WERI-Rb-1 (cell line): ENCODE measurements around the gene ITSN1.

Source experiments
- DNase-seq: peaks from one replicate; pipeline ENCODE4 v3.0.0-alpha.2; 2020
- H3K27ac ChIP-seq: fragments of 250-450 bp; sonication (Bioruptor Pico); 2 replicates; pipeline ENCODE4 v1.5.1; 2020; ENCODE audit warnings: mild to moderate bottlenecking, moderate library complexity
- H3K27me3 ChIP-seq: fragments of 250-450 bp; sonication (Bioruptor Pico); 2 replicates; pipeline ENCODE4 v1.5.1; 2021; ENCODE audit warnings: mild to moderate bottlenecking, low read depth, moderate library complexity; ENCODE audit not compliant: insufficient read depth, severe bottlenecking
- H3K36me3 ChIP-seq: fragments of 250-450 bp; sonication (Bioruptor Pico); 2 replicates; pipeline ENCODE4 v1.5.1; 2020; ENCODE audit warnings: mild to moderate bottlenecking, moderate library complexity
- H3K4me3 ChIP-seq: 2 replicates; pipeline ENCODE4 v1.5.1; 2011; ENCODE audit warnings: low read depth, mild to moderate bottlenecking, control low read depth, low read length
- H3K9me3 ChIP-seq: fragments of 250-450 bp; sonication (Bioruptor Pico); 2 replicates; pipeline ENCODE4 v1.5.1; 2021; ENCODE audit warnings: mild to moderate bottlenecking, moderate library complexity; ENCODE audit not compliant: severe bottlenecking
- TF ChIP-seq, protein P1 (sequence below): IDR thresholded peaks from 2 replicates; pipeline ENCODE4 v1.5.1; 2011; ENCODE audit warnings: low read depth, mild to moderate bottlenecking, control low read depth, inconsistent platforms, low read length

The ITSN1 gene

GRCh38 chr21:33841561-33841960 lies 199.3 kb downstream of the ITSN1 start:
- Histone ChIP-seq H3K36me3 (peaks cover 16% of the 10 kb centered on the region), H3K27me3 (no peaks in the 10 kb centered on the region), H3K9me3 (peaks cover 3% of the 10 kb centered on the region), H3K27ac (no peak overlapping the region), H3K4me3 (no peak overlapping the region)
- TF ChIP-seq, protein P1, sequence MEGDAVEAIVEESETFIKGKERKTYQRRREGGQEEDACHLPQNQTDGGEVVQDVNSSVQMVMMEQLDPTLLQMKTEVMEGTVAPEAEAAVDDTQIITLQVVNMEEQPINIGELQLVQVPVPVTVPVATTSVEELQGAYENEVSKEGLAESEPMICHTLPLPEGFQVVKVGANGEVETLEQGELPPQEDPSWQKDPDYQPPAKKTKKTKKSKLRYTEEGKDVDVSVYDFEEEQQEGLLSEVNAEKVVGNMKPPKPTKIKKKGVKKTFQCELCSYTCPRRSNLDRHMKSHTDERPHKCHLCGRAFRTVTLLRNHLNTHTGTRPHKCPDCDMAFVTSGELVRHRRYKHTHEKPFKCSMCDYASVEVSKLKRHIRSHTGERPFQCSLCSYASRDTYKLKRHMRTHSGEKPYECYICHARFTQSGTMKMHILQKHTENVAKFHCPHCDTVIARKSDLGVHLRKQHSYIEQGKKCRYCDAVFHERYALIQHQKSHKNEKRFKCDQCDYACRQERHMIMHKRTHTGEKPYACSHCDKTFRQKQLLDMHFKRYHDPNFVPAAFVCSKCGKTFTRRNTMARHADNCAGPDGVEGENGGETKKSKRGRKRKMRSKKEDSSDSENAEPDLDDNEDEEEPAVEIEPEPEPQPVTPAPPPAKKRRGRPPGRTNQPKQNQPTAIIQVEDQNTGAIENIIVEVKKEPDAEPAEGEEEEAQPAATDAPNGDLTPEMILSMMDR, result no peak
- no peak for DNase-seq

DNA sequence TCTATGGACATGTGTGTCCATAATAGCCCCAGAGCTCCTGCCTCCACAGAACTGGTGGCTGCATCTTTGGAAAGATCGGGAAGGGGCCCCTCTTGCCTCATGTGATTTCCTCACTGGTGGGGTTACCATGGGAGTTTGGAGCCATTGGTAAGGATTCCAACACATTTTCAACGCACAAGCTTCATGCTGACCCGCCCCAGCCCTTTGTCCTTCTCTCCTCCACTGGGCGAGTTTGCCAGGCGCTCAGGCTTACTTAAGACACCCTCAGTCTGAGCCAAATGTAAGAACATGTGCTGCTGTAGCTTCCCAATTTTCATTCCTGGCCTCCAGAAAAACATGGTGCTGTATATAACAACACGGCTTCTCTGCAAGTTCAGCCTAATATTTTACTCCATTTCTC lies 200.9 kb downstream of the ITSN1 start:
- Histone ChIP-seq H3K9me3 (peaks cover 6% of the 10 kb centered on the region), H3K4me3 (no peak overlapping the region), H3K27ac (no peak overlapping the region), H3K27me3 (no peaks in the 10 kb centered on the region), H3K36me3 (peaks cover 10% of the 10 kb centered on the region)
- TF ChIP-seq, protein P1, result no peak
- DNase-seq, result no peak

- H3K36me3 ChIP-seq, result peaks cover 3% of the 10 kb centered on the region
- peaks cover 6% of the 10 kb centered on the region for H3K9me3 ChIP-seq
- TF ChIP-seq, protein P1, result no peak
- no peak overlapping the region for H3K27ac ChIP-seq
- DNase-seq, result no peak
- H3K27me3 ChIP-seq, result no peaks in the 10 kb centered on the region
- H3K4me3 ChIP-seq, result no peak overlapping the region
These were observed 202.0 kb downstream of the ITSN1 start for GRCh38 chr21:33844104-33844889.

DNA sequence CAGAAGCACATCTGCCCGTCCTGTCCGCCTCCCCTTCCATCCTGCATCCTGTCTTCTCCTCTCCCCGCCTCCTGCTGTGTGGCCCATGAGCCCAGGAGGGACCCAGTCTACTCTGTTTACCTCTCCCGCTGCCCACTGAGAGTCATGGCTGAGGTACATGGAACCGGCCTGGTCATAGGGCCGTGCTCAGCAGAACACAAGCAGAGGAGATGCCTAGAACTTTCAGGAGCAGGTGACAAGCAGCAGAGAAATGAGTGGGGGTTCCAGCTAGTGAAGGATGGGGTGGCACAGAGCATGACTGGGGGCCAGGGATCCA lies 202.5 kb downstream of the ITSN1 start:
- H3K27ac ChIP-seq, result no peak overlapping the region
- DNase-seq, result no peak
- peaks cover 6% of the 10 kb centered on the region for H3K9me3 ChIP-seq
- H3K4me3 ChIP-seq, result no peak overlapping the region
- H3K27me3 ChIP-seq, result no peaks in the 10 kb centered on the region
- TF ChIP-seq, protein P1, result no peak
- H3K36me3 ChIP-seq, result peaks cover 3% of the 10 kb centered on the region; the same call in 1 of the 2 replicates

DNA sequence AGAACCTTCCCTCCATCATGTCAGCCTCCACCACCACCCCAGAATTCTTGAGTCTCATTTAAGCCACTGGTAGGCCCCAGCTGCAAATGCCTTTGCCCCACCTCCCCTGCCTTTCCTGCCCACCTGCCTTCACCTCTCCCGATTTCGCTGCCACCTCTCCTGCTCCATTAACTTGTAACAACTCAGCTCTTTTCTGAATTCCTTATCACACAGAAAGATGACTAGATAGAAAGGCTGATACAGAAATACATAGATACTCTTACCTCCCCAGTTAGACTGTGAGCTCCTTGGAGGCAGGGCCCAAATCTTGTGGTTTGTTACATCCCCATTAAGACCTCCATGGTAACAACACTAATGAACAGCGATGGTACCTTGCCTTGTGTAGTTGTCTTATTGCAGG lies 203.8 kb downstream of the ITSN1 start:
- H3K27me3 ChIP-seq, result no peaks in the 10 kb centered on the region
- TF ChIP-seq, protein P1, result no peak

More for the DNA sequence above, 203.8 kb downstream of the ITSN1 start:
- no peak overlapping the region for H3K4me3 ChIP-seq
- DNase-seq, result no peak
- H3K36me3 ChIP-seq, result 0 out of 2 replicates have a peak, but pooled peaks cover 3% of the 10 kb centered on the region
- H3K27ac ChIP-seq, result no peak overlapping the region
- H3K9me3 ChIP-seq, result peaks cover 6% of the 10 kb centered on the region
